ENCODE measurements around the gene PDZD8. TPM values are rescaled to one million over a fixed set of nuclear protein-coding genes. Genes with fewer than 3 reads are reported as not detected.
"Not testable (repeated sequence)": the region's sequence is repeated elsewhere in the genome, so short reads cannot be mapped to it uniquely, and the experiment has no call there.

The PDZD8 gene
- total RNA-seq, 1 donor from 2014 or later = 24.5 TPM

- Mint-ChIP-seq H3K4me1 (ENCODE audit: low read depth) (no peaks in the 10 kb centered on the region), H3K36me3 (ENCODE audit: low read depth) (peaks cover 3% of the 10 kb centered on the region), H3K9me3 (peaks cover 4% of the 10 kb centered on the region), H3K4me3 (no peak overlapping the region), H3K27ac (no peak overlapping the region), H3K27me3 (ENCODE audit: insufficient read depth) (no peaks in the 10 kb centered on the region)
- DNase-seq (ENCODE audit: low spot score) = no peak
- intact Hi-C loops (cut with micrococcal nuclease) = no loop called here
These were observed 80.5 kb downstream of the PDZD8 start for GRCh38 chr10:117294735-117295134.

- no peaks in the 10 kb centered on the region for H3K9me3 Mint-ChIP-seq
- H3K4me3 Mint-ChIP-seq = no peak overlapping the region
- DNase-seq (ENCODE audit: low spot score) = no peak
- H3K27me3 Mint-ChIP-seq (ENCODE audit: insufficient read depth) = no peaks in the 10 kb centered on the region
- H3K4me1 Mint-ChIP-seq (ENCODE audit: low read depth) = no peaks in the 10 kb centered on the region
- peaks cover 8% of the 10 kb centered on the region for H3K36me3 Mint-ChIP-seq (ENCODE audit: low read depth)
- no peak overlapping the region for H3K27ac Mint-ChIP-seq
- intact Hi-C loops (cut with micrococcal nuclease) = no loop called here
These were observed 81.1 kb downstream of the PDZD8 start for GRCh38 chr10:117294039-117294645.

GRCh38 chr10:117290872-117291271 is 84.4 kb downstream of the PDZD8 start:
- H3K27me3 Mint-ChIP-seq (ENCODE audit: insufficient read depth); H3K4me3 Mint-ChIP-seq; H3K4me1 Mint-ChIP-seq (ENCODE audit: low read depth); DNase-seq (ENCODE audit: low spot score); H3K36me3 Mint-ChIP-seq (ENCODE audit: low read depth); H3K9me3 Mint-ChIP-seq; H3K27ac Mint-ChIP-seq; intact Hi-C loops (cut with micrococcal nuclease): not testable (repeated sequence)

GRCh38 chr10:117284716-117285494 is 90.3 kb downstream of the PDZD8 start:
- Mint-ChIP-seq H3K27me3 (ENCODE audit: insufficient read depth) (no peaks in the 10 kb centered on the region), H3K4me3 (no peak overlapping the region), H3K9me3 (no peaks in the 10 kb centered on the region), H3K36me3 (ENCODE audit: low read depth) (peaks cover 10% of the 10 kb centered on the region), H3K4me1 (ENCODE audit: low read depth) (no peaks in the 10 kb centered on the region), H3K27ac (no peak overlapping the region)
- intact Hi-C loops (cut with micrococcal nuclease) = no loop called here
- DNase-seq (ENCODE audit: low spot score) = no peak

GRCh38 chr10:117277675-117278074 is 97.6 kb downstream of the PDZD8 start:
- intact Hi-C loops (cut with micrococcal nuclease) = no loop called here
- H3K36me3 Mint-ChIP-seq (ENCODE audit: low read depth) = no peaks in the 10 kb centered on the region
- no peaks in the 10 kb centered on the region for H3K4me1 Mint-ChIP-seq (ENCODE audit: low read depth)
- no peak overlapping the region for H3K27ac Mint-ChIP-seq
- H3K9me3 Mint-ChIP-seq = no peaks in the 10 kb centered on the region
- no peaks in the 10 kb centered on the region for H3K27me3 Mint-ChIP-seq (ENCODE audit: insufficient read depth)
- DNase-seq (ENCODE audit: low spot score) = no peak
- H3K4me3 Mint-ChIP-seq = no peak overlapping the region

GRCh38 chr10:117275121-117275520 is 100.1 kb downstream of the PDZD8 start:
- Mint-ChIP-seq H3K27me3 (ENCODE audit: insufficient read depth) (no peaks in the 10 kb centered on the region), H3K4me3 (no peak overlapping the region), H3K9me3 (no peaks in the 10 kb centered on the region), H3K27ac (no peak overlapping the region), H3K36me3 (ENCODE audit: low read depth) (no peaks in the 10 kb centered on the region), H3K4me1 (ENCODE audit: low read depth) (no peaks in the 10 kb centered on the region)
- intact Hi-C loops (cut with micrococcal nuclease) = no loop called here
- DNase-seq (ENCODE audit: low spot score) = no peak

- Mint-ChIP-seq H3K4me1 (ENCODE audit: low read depth) (no peaks in the 10 kb centered on the region), H3K27ac (no peak overlapping the region), H3K4me3 (no peak overlapping the region), H3K9me3 (no peaks in the 10 kb centered on the region), H3K36me3 (ENCODE audit: low read depth) (no peaks in the 10 kb centered on the region), H3K27me3 (ENCODE audit: insufficient read depth) (no peaks in the 10 kb centered on the region)
- DNase-seq (ENCODE audit: low spot score) = no peak
- intact Hi-C loops (cut with micrococcal nuclease) = no loop called here
These were observed 100.7 kb downstream of the PDZD8 start for GRCh38 chr10:117274509-117274908.

- DNase-seq (ENCODE audit: low spot score) = no peak
- Mint-ChIP-seq H3K36me3 (ENCODE audit: low read depth) (no peaks in the 10 kb centered on the region), H3K27me3 (ENCODE audit: insufficient read depth) (no peaks in the 10 kb centered on the region), H3K4me1 (ENCODE audit: low read depth) (no peaks in the 10 kb centered on the region), H3K4me3 (no peak overlapping the region), H3K27ac (no peak overlapping the region), H3K9me3 (no peaks in the 10 kb centered on the region)
- intact Hi-C loops (cut with micrococcal nuclease) = no loop called here
These were observed 101.3 kb downstream of the PDZD8 start for GRCh38 chr10:117273980-117274379.

- H3K4me1 Mint-ChIP-seq (ENCODE audit: low read depth) = no peaks in the 10 kb centered on the region
- H3K36me3 Mint-ChIP-seq (ENCODE audit: low read depth) = no peaks in the 10 kb centered on the region
- intact Hi-C loops (cut with micrococcal nuclease) = no loop called here
- no peaks in the 10 kb centered on the region for H3K9me3 Mint-ChIP-seq
- H3K27me3 Mint-ChIP-seq (ENCODE audit: insufficient read depth) = no peaks in the 10 kb centered on the region
- no peak overlapping the region for H3K27ac Mint-ChIP-seq
- DNase-seq (ENCODE audit: low spot score) = no peak
- no peak overlapping the region for H3K4me3 Mint-ChIP-seq
These were observed 102.8 kb downstream of the PDZD8 start for GRCh38 chr10:117272195-117273076.

GRCh38 chr10:117271427-117271826 is 103.8 kb downstream of the PDZD8 start:
- Mint-ChIP-seq H3K36me3 (ENCODE audit: low read depth) (no peaks in the 10 kb centered on the region), H3K27ac (no peak overlapping the region), H3K9me3 (no peaks in the 10 kb centered on the region), H3K27me3 (ENCODE audit: insufficient read depth) (no peaks in the 10 kb centered on the region), H3K4me1 (ENCODE audit: low read depth) (no peaks in the 10 kb centered on the region), H3K4me3 (no peak overlapping the region)
- DNase-seq (ENCODE audit: low spot score) = no peak
- intact Hi-C loops (cut with micrococcal nuclease) = no loop called here

- no peak overlapping the region for H3K27ac Mint-ChIP-seq
These were observed 106.3 kb downstream of the PDZD8 start for GRCh38 chr10:117268907-117269306.

GRCh38 chr10:117268258-117268657 is 107.0 kb downstream of the PDZD8 start:
- no peaks in the 10 kb centered on the region for H3K4me1 Mint-ChIP-seq (ENCODE audit: low read depth)

More at GRCh38 chr10:117268907-117269306, 106.3 kb downstream of the PDZD8 start:
- DNase-seq (ENCODE audit: low spot score) = no peak
- Mint-ChIP-seq H3K4me3 (no peak overlapping the region), H3K9me3 (no peaks in the 10 kb centered on the region), H3K4me1 (ENCODE audit: low read depth) (no peaks in the 10 kb centered on the region), H3K36me3 (ENCODE audit: low read depth) (no peaks in the 10 kb centered on the region), H3K27me3 (ENCODE audit: insufficient read depth) (peaks cover 1% of the 10 kb centered on the region)
- intact Hi-C loops (cut with micrococcal nuclease) = no loop called here

GRCh38 chr10:117266812-117267211 is 108.4 kb downstream of the PDZD8 start:
- H3K27ac Mint-ChIP-seq = no peak overlapping the region
- H3K4me1 Mint-ChIP-seq (ENCODE audit: low read depth) = no peaks in the 10 kb centered on the region
- no peak overlapping the region for H3K4me3 Mint-ChIP-seq

More at GRCh38 chr10:117268258-117268657, 107.0 kb downstream of the PDZD8 start:
- no peak for DNase-seq (ENCODE audit: low spot score)
- H3K9me3 Mint-ChIP-seq = no peaks in the 10 kb centered on the region
- no peak overlapping the region for H3K4me3 Mint-ChIP-seq
- no peak overlapping the region for H3K27ac Mint-ChIP-seq
- H3K27me3 Mint-ChIP-seq (ENCODE audit: insufficient read depth) = peaks cover 1% of the 10 kb centered on the region
- no peaks in the 10 kb centered on the region for H3K36me3 Mint-ChIP-seq (ENCODE audit: low read depth)
- intact Hi-C loops (cut with micrococcal nuclease) = no loop called here

More at GRCh38 chr10:117266812-117267211, 108.4 kb downstream of the PDZD8 start:
- Mint-ChIP-seq H3K9me3 (no peaks in the 10 kb centered on the region), H3K27me3 (ENCODE audit: insufficient read depth) (peaks cover 3% of the 10 kb centered on the region), H3K36me3 (ENCODE audit: low read depth) (no peaks in the 10 kb centered on the region)
- no peak for DNase-seq (ENCODE audit: low spot score)
- intact Hi-C loops (cut with micrococcal nuclease) = no loop called here
